Astrocyte of the spinal cord (primary cell): ENCODE data around the gene PSAPL1.

Experiments
- DNase-seq: peaks from one replicate; pipeline ENCODE4 v3.0.0; 2011; ENCODE audit warnings: low read depth, low spot score
- H3K4me3 ChIP-seq: 2 replicates; pipeline ENCODE4 v1.5.1; 2011; ENCODE audit warnings: low read depth, mild to moderate bottlenecking, low read length, moderate library complexity
- CTCF ChIP-seq: IDR thresholded peaks from 2 replicates; pipeline ENCODE4 v1.5.1; 2012; ENCODE audit warnings: low read depth, mild to moderate bottlenecking, low read length, inconsistent platforms
- in situ Hi-C: cut with HindIII; loops from 2 replicates; pipeline ENCODE4 v1.10.0; 2017; ENCODE audit warnings: low sequenced_read_pairs

PSAPL1 gene

GRCh38 chr4:7396186-7396910 is 38.4 kb downstream of the PSAPL1 start:
- no peak for DNase-seq
- no peak for TF ChIP-seq CTCF
- H3K4me3 ChIP-seq, result no peak overlapping the region
- in situ Hi-C loops, result no loop called here

GRCh38 chr4:7395645-7396044 is 39.1 kb downstream of the PSAPL1 start:
- TF ChIP-seq CTCF, result no peak
- no peak for DNase-seq
- H3K4me3 ChIP-seq, result no peak overlapping the region
- in situ Hi-C loops, result no loop called here

- in situ Hi-C loops, result no loop called here
These were observed 39.9 kb downstream of the PSAPL1 start for GRCh38 chr4:7394681-7395451.

GRCh38 chr4:7393601-7394575 is 40.8 kb downstream of the PSAPL1 start:
- in situ Hi-C loops, result no loop called here
- no peak for DNase-seq
- no peak overlapping the region for H3K4me3 ChIP-seq
- no peak for TF ChIP-seq CTCF

More at GRCh38 chr4:7394681-7395451, 39.9 kb downstream of the PSAPL1 start:
- no peak for DNase-seq
- no peak overlapping the region for H3K4me3 ChIP-seq
- TF ChIP-seq CTCF, result no peak

GRCh38 chr4:7392438-7393421 is 42.0 kb downstream of the PSAPL1 start:
- TF ChIP-seq CTCF, result peak; percentile 18
- H3K4me3 ChIP-seq, result no peak overlapping the region
- in situ Hi-C loops, result no loop called here
- peak; percentile 21 for DNase-seq
